ENCODE measurements around the gene SORBS1.

Gene SORBS1

DNA sequence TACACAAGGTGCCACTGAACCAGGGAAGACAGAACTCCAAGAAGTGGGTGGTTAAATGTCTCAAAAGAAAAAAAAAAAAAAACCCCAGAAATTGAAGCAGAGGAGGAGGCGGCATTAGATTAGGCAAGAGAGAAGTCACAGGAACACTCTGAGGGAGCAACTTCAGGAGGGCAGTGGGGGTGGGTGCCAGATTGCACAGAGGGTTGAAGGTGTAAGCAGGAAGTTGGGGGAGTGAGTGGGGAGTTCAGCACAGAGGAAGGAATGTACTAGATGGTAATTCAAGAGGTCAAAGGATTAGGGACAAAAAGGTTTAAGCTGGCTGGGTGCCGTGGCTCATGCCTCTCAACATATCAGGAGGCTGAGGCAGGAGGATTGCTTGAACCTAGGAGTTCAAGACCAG, 160.4 kb downstream of the SORBS1 start:
- Histone ChIP-seq H3K9ac (ENCODE audit: low read depth in 1 of 2, low read length in 2 of 2) (no peak overlapping the region), H3K36me3 (ENCODE audit: control insufficient read depth in 2 of 2, insufficient read depth in 2 of 2, low read length in 2 of 2) (peaks cover 4 to 17% of the 10 kb centered on the region in 2 donors), H3K9me3 (ENCODE audit: control insufficient read depth in 2 of 2, low read length in 2 of 2) (no peaks in the 10 kb centered on the region), H3K27me3 (ENCODE audit: control insufficient read depth in 2 of 2, insufficient read depth in 2 of 2, low read length in 2 of 2) (no peaks in the 10 kb centered on the region), H3K27ac (ENCODE audit: low read depth in 2 of 2, low read length in 2 of 2) (no peak overlapping the region), H3K4me3 (ENCODE audit: low read length in 2 of 2) (no peak overlapping the region), H3K4me1 (ENCODE audit: control insufficient read depth in 2 of 2, insufficient read depth in 2 of 2, low read length in 2 of 2) (peaks cover 2 to 11% of the 10 kb centered on the region in 2 donors)

DNA sequence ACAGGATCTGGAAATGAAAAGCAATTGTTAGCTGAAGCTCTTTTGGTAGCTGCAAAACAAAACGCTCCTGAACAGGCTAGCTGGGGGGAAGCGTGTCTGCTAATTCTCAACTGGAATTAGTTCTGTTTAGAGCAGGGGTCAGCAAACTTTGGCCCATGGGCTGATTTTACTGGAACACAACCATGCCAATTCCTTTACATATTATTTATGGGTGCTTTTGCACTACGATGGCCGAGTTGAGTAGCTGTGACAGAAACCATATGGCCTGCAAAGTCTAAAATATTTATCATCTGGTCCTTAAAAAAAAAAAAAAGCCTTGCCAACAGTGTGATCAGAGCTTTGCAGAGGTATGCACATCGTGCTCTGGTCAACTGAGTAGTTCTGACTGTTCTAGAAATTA, 162.0 kb downstream of the SORBS1 start:
- Histone ChIP-seq H3K9ac (ENCODE audit: low read depth in 1 of 2, low read length in 2 of 2) (no peak overlapping the region), H3K4me3 (ENCODE audit: low read length in 2 of 2) (no peak overlapping the region), H3K4me1 (ENCODE audit: control insufficient read depth in 2 of 2, insufficient read depth in 2 of 2, low read length in 2 of 2) (no peaks in the 10 kb centered on the region), H3K36me3 (ENCODE audit: control insufficient read depth in 2 of 2, insufficient read depth in 2 of 2, low read length in 2 of 2) (peaks cover 4 to 17% of the 10 kb centered on the region in 2 donors), H3K27me3 (ENCODE audit: control insufficient read depth in 2 of 2, insufficient read depth in 2 of 2, low read length in 2 of 2) (no peaks in the 10 kb centered on the region), H3K9me3 (ENCODE audit: control insufficient read depth in 2 of 2, low read length in 2 of 2) (no peaks in the 10 kb centered on the region), H3K27ac (ENCODE audit: low read depth in 2 of 2, low read length in 2 of 2) (no peak overlapping the region)

- H3K9me3 ChIP-seq (ENCODE audit: control insufficient read depth in 2 of 2, low read length in 2 of 2), result no peaks in the 10 kb centered on the region
- H3K4me3 ChIP-seq (ENCODE audit: low read length in 2 of 2), result no peak overlapping the region
- no peak overlapping the region for H3K27ac ChIP-seq (ENCODE audit: low read depth in 2 of 2, low read length in 2 of 2)
- H3K4me1 ChIP-seq (ENCODE audit: control insufficient read depth in 2 of 2, insufficient read depth in 2 of 2, low read length in 2 of 2), result no peaks in the 10 kb centered on the region
- no peak overlapping the region for H3K9ac ChIP-seq (ENCODE audit: low read depth in 1 of 2, low read length in 2 of 2)
- no peaks in the 10 kb centered on the region for H3K27me3 ChIP-seq (ENCODE audit: control insufficient read depth in 2 of 2, insufficient read depth in 2 of 2, low read length in 2 of 2)
- peaks cover 5 to 17% of the 10 kb centered on the region in 2 donors for H3K36me3 ChIP-seq (ENCODE audit: control insufficient read depth in 2 of 2, insufficient read depth in 2 of 2, low read length in 2 of 2)
These were observed 163.4 kb downstream of the SORBS1 start for GRCh38 chr10:95397747-95398146.

DNA sequence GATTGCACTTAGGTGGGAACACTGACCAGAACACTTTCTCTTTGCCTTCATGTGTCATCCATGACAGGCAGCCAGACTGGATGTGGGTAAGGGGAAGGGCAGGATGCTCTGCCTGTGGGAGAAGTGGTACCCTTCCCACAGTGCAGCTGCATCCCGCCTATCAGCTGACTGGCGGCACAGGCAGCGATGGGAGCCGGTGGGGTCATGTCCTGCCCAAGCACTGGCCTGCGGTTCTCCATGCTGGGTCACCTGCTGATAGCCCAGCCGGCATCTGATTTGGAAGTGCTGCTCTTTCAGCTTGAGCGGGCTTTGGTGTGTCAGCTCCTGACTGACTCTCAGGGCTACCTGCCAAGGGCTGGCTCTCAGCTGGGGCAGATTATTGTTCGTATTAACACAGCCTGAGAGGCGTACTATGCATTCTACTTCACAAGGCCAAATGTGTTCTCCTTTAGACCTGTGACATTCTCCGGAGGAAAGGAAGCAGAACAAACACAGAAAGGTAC, 165.2 kb downstream of the SORBS1 start:
- peaks cover 5 to 17% of the 10 kb centered on the region in 2 donors for H3K36me3 ChIP-seq (ENCODE audit: control insufficient read depth in 2 of 2, insufficient read depth in 2 of 2, low read length in 2 of 2)
- no peak overlapping the region for H3K9ac ChIP-seq (ENCODE audit: low read depth in 1 of 2, low read length in 2 of 2)
- no peak overlapping the region for H3K27ac ChIP-seq (ENCODE audit: low read depth in 2 of 2, low read length in 2 of 2)
- no peaks in the 10 kb centered on the region for H3K27me3 ChIP-seq (ENCODE audit: control insufficient read depth in 2 of 2, insufficient read depth in 2 of 2, low read length in 2 of 2)
- H3K9me3 ChIP-seq (ENCODE audit: control insufficient read depth in 2 of 2, low read length in 2 of 2), result no peaks in the 10 kb centered on the region
- no peak overlapping the region for H3K4me3 ChIP-seq (ENCODE audit: low read length in 2 of 2)
- no peaks in the 10 kb centered on the region for H3K4me1 ChIP-seq (ENCODE audit: control insufficient read depth in 2 of 2, insufficient read depth in 2 of 2, low read length in 2 of 2)

DNA sequence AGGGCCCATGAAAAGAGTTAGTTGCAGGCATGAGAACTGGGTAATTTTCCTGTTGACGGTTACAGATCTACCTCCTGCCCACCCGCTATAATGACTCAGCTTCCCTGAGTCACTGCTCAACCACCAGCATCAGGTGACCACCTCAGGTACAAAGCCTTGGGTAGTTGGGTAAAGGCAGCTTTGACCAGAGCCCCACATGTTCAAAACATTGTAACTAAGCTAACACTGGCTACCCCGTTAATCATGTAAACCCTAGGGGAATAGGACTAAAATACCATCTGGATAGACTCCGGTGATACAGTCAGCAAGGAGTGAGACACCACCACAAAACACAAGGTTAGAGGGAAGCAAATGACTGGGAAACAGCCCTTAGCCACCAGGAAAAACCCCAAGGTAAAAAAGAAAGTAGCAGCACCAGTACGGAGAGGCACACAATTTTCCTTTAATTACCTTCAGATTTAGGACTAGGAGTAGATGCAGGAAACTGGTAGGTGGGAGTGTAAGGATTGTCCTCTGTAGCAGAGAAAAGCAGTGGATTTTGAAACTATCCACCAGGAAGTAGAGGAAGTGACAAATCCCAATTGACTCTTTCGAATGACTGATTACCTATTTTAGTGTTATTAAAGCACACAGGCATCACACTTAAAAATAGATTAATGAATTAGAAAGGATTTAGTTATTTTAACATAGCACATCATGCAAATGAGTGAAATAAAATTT, 166.8 kb downstream of the SORBS1 start:
- no peak overlapping the region for H3K9ac ChIP-seq (ENCODE audit: low read depth in 1 of 2, low read length in 2 of 2)
- H3K4me3 ChIP-seq (ENCODE audit: low read length in 2 of 2), result no peak overlapping the region
- H3K9me3 ChIP-seq (ENCODE audit: control insufficient read depth in 2 of 2, low read length in 2 of 2), result no peaks in the 10 kb centered on the region
- peaks cover 5 to 17% of the 10 kb centered on the region in 2 donors for H3K36me3 ChIP-seq (ENCODE audit: control insufficient read depth in 2 of 2, insufficient read depth in 2 of 2, low read length in 2 of 2)
- no peaks in the 10 kb centered on the region for H3K27me3 ChIP-seq (ENCODE audit: control insufficient read depth in 2 of 2, insufficient read depth in 2 of 2, low read length in 2 of 2)
- no peak overlapping the region for H3K27ac ChIP-seq (ENCODE audit: low read depth in 2 of 2, low read length in 2 of 2)
- no peaks in the 10 kb centered on the region for H3K4me1 ChIP-seq (ENCODE audit: control insufficient read depth in 2 of 2, insufficient read depth in 2 of 2, low read length in 2 of 2)

GRCh38 chr10:95392681-95393164, 168.4 kb downstream of the SORBS1 start:
- H3K36me3 ChIP-seq (ENCODE audit: control insufficient read depth in 2 of 2, insufficient read depth in 2 of 2, low read length in 2 of 2), result peaks cover 5% of the 10 kb centered on the region in 2 donors
- H3K4me1 ChIP-seq (ENCODE audit: control insufficient read depth in 2 of 2, insufficient read depth in 2 of 2, low read length in 2 of 2), result peaks cover 0 to 8% of the 10 kb centered on the region in 2 donors
- no peaks in the 10 kb centered on the region for H3K9me3 ChIP-seq (ENCODE audit: control insufficient read depth in 2 of 2, low read length in 2 of 2)
- no peak overlapping the region for H3K27ac ChIP-seq (ENCODE audit: low read depth in 2 of 2, low read length in 2 of 2)
- no peak overlapping the region for H3K4me3 ChIP-seq (ENCODE audit: low read length in 2 of 2)
- H3K27me3 ChIP-seq (ENCODE audit: control insufficient read depth in 2 of 2, insufficient read depth in 2 of 2, low read length in 2 of 2), result no peaks in the 10 kb centered on the region
- H3K9ac ChIP-seq (ENCODE audit: low read depth in 1 of 2, low read length in 2 of 2), result no peak overlapping the region

GRCh38 chr10:95392217-95392584, 169.0 kb downstream of the SORBS1 start:
- Histone ChIP-seq H3K9me3 (ENCODE audit: control insufficient read depth in 2 of 2, low read length in 2 of 2) (no peaks in the 10 kb centered on the region), H3K9ac (ENCODE audit: low read depth in 1 of 2, low read length in 2 of 2) (no peak overlapping the region), H3K36me3 (ENCODE audit: control insufficient read depth in 2 of 2, insufficient read depth in 2 of 2, low read length in 2 of 2) (peaks cover 4 to 5% of the 10 kb centered on the region in 2 donors), H3K27ac (ENCODE audit: low read depth in 2 of 2, low read length in 2 of 2) (no peak overlapping the region), H3K4me1 (ENCODE audit: control insufficient read depth in 2 of 2, insufficient read depth in 2 of 2, low read length in 2 of 2) (peaks cover 0 to 8% of the 10 kb centered on the region in 2 donors), H3K4me3 (ENCODE audit: low read length in 2 of 2) (no peak overlapping the region), H3K27me3 (ENCODE audit: control insufficient read depth in 2 of 2, insufficient read depth in 2 of 2, low read length in 2 of 2) (no peaks in the 10 kb centered on the region)

- Histone ChIP-seq H3K4me1 (ENCODE audit: control insufficient read depth in 2 of 2, insufficient read depth in 2 of 2, low read length in 2 of 2) (peaks cover 0 to 8% of the 10 kb centered on the region in 2 donors), H3K9me3 (ENCODE audit: control insufficient read depth in 2 of 2, low read length in 2 of 2) (no peaks in the 10 kb centered on the region), H3K27ac (ENCODE audit: low read depth in 2 of 2, low read length in 2 of 2) (no peak overlapping the region), H3K36me3 (ENCODE audit: control insufficient read depth in 2 of 2, insufficient read depth in 2 of 2, low read length in 2 of 2) (peaks cover 1 to 2% of the 10 kb centered on the region in 2 donors), H3K4me3 (ENCODE audit: low read length in 2 of 2) (no peak overlapping the region), H3K9ac (ENCODE audit: low read depth in 1 of 2, low read length in 2 of 2) (no peak overlapping the region), H3K27me3 (ENCODE audit: control insufficient read depth in 2 of 2, insufficient read depth in 2 of 2, low read length in 2 of 2) (no peaks in the 10 kb centered on the region)
These were observed 169.5 kb downstream of the SORBS1 start for GRCh38 chr10:95391581-95392216.

GRCh38 chr10:95391164-95391563, 170.0 kb downstream of the SORBS1 start:
- peaks cover 0 to 8% of the 10 kb centered on the region in 2 donors for H3K4me1 ChIP-seq (ENCODE audit: control insufficient read depth in 2 of 2, insufficient read depth in 2 of 2, low read length in 2 of 2)

DNA sequence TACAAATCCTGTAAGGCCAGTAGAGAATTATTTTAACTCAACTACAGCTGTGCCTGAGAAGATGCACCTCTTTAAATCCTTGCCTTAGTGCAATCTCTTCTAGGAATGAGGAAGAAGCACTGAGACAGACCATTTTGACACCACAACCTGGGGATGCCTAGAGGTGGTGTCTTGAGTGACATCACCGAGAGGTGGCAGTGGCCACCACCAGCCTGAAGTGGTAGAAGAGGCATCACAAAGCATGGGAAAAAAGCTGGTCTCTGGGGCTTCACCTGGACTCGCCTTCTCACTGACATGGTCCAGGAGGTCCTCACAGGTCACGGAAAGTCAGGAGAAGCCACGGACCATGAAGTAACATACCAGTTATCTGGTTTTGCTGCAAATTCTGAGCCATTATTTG, 171.2 kb downstream of the SORBS1 start:
- Histone ChIP-seq H3K4me1 (ENCODE audit: control insufficient read depth in 2 of 2, insufficient read depth in 2 of 2, low read length in 2 of 2) (peaks cover 0 to 8% of the 10 kb centered on the region in 2 donors), H3K36me3 (ENCODE audit: control insufficient read depth in 2 of 2, insufficient read depth in 2 of 2, low read length in 2 of 2) (peaks cover 0 to 2% of the 10 kb centered on the region in 2 donors), H3K4me3 (ENCODE audit: low read length in 2 of 2) (no peak overlapping the region), H3K27me3 (ENCODE audit: control insufficient read depth in 2 of 2, insufficient read depth in 2 of 2, low read length in 2 of 2) (no peaks in the 10 kb centered on the region), H3K9me3 (ENCODE audit: control insufficient read depth in 2 of 2, low read length in 2 of 2) (no peaks in the 10 kb centered on the region), H3K9ac (ENCODE audit: low read depth in 1 of 2, low read length in 2 of 2) (no peak overlapping the region), H3K27ac (ENCODE audit: low read depth in 2 of 2, low read length in 2 of 2) (no peak overlapping the region)

More at GRCh38 chr10:95391164-95391563, 170.0 kb downstream of the SORBS1 start:
- H3K27me3 ChIP-seq (ENCODE audit: control insufficient read depth in 2 of 2, insufficient read depth in 2 of 2, low read length in 2 of 2), result no peaks in the 10 kb centered on the region
- no peak overlapping the region for H3K9ac ChIP-seq (ENCODE audit: low read depth in 1 of 2, low read length in 2 of 2)
- H3K27ac ChIP-seq (ENCODE audit: low read depth in 2 of 2, low read length in 2 of 2), result no peak overlapping the region
- H3K36me3 ChIP-seq (ENCODE audit: control insufficient read depth in 2 of 2, insufficient read depth in 2 of 2, low read length in 2 of 2), result peaks cover 0 to 2% of the 10 kb centered on the region in 2 donors
- H3K4me3 ChIP-seq (ENCODE audit: low read length in 2 of 2), result no peak overlapping the region
- H3K9me3 ChIP-seq (ENCODE audit: control insufficient read depth in 2 of 2, low read length in 2 of 2), result no peaks in the 10 kb centered on the region

All from mucosa of rectum (tissue), 2 donors.